GM19463 (cell line): ENCODE data around the gene COL7A1.
"Not testable (repeated sequence)": the region's sequence is repeated elsewhere in the genome, so short reads cannot be mapped to it uniquely, and the experiment has no call there.

ENCODE experiments used
- ATAC-seq: cut with Tn5 transposase; IDR thresholded peaks from one replicate; pipeline ENCODE4 v1.9.1; 2021; ENCODE audit warnings: mild to moderate bottlenecking, moderate library complexity; ENCODE audit not compliant: unreplicated experiment

Gene COL7A1

GRCh38 chr3:48548126-48548525 lies 47.0 kb downstream of the COL7A1 start:
- no peak for ATAC-seq

- ATAC-seq = no peak
Observed at GRCh38 chr3:48546203-48546829, 48.8 kb downstream of the COL7A1 start.

- ATAC-seq = no peak
Observed at GRCh38 chr3:48544141-48544540, 51.0 kb downstream of the COL7A1 start.

- no peak for ATAC-seq
Observed at GRCh38 chr3:48543271-48543866, 51.8 kb downstream of the COL7A1 start.

- no peak for ATAC-seq
Observed at GRCh38 chr3:48538451-48538850, 56.7 kb downstream of the COL7A1 start.

GRCh38 chr3:48536785-48537184 lies 58.3 kb downstream of the COL7A1 start:
- ATAC-seq = no peak

- no peak for ATAC-seq
Observed at GRCh38 chr3:48536116-48536515, 59.0 kb downstream of the COL7A1 start.

GRCh38 chr3:48535578-48535977 lies 59.6 kb downstream of the COL7A1 start:
- ATAC-seq = no peak

GRCh38 chr3:48532977-48533337 lies 62.2 kb downstream of the COL7A1 start:
- no peak for ATAC-seq

GRCh38 chr3:48532271-48532976 lies 62.7 kb downstream of the COL7A1 start:
- ATAC-seq = no peak

- ATAC-seq = not testable (repeated sequence)
Observed at GRCh38 chr3:48530701-48531100, 64.4 kb downstream of the COL7A1 start.

- no peak for ATAC-seq
Observed at GRCh38 chr3:48528754-48529153, 66.4 kb downstream of the COL7A1 start.

GRCh38 chr3:48528048-48528447 lies 67.1 kb downstream of the COL7A1 start:
- ATAC-seq = no peak

- no peak for ATAC-seq
Observed at GRCh38 chr3:48524970-48525369, 70.2 kb downstream of the COL7A1 start.

- no peak for ATAC-seq
Observed at GRCh38 chr3:48521635-48522034, 73.5 kb downstream of the COL7A1 start.

GRCh38 chr3:48519277-48519643 lies 75.9 kb downstream of the COL7A1 start:
- ATAC-seq = no peak

- no peak for ATAC-seq
Observed at GRCh38 chr3:48518638-48519276, 76.4 kb downstream of the COL7A1 start.

- ATAC-seq = no peak
Observed at GRCh38 chr3:48518069-48518468, 77.1 kb downstream of the COL7A1 start.

- no peak for ATAC-seq
Observed at GRCh38 chr3:48516571-48516970, 78.6 kb downstream of the COL7A1 start.

GRCh38 chr3:48514431-48515227 lies 80.5 kb downstream of the COL7A1 start:
- ATAC-seq = no peak
